Measurements from ENCODE around the gene LINGO1. TPM values are rescaled to one million over a fixed set of nuclear protein-coding genes. Genes with fewer than 3 reads are reported as not detected.

Gene LINGO1
- polyA plus RNA-seq, 1 of the 3 experiments (the other 2 are of a cell fraction), result 0.56 TPM

DNA sequence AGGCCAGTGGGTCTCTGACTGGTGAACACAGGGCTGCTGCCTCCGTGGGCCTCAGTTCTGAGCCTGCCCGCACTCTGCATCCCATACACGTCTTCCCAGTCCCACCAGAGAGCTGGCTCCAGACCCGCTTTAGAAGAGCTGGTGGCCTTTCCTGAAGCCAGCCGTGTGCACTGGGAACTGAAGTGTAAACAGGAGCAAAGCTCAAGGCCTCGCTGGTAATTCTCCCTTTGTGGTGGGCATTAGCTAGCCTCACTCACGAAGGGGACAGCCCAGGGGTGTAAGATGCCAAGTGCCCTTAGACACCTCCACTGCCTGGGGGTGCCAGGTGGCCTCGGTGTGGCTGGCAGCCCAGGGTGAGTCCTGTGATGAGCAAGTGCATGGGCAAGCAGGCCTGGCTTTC lies 12.9 kb upstream of the LINGO1 start:
- no peak overlapping the region for H3K27ac ChIP-seq (ENCODE audit: low read depth in 2 of 2, low read length in 1 of 2)
- WGBS (ENCODE audit: low lambda C conversion rate), result 54% methylated on average over 3 of the region's 8 CpGs
- H3K4me2 ChIP-seq, result no peak overlapping the region
- CTCF ChIA-PET, result interaction anchor here (1.0 to 9.7 kb wide), 5 partner anchors 10 to 229 kb away, joined by 3 to 117 read pairs (median 89); partner anchors contain the start of gene LINGO1
- H2AFZ ChIP-seq (ENCODE audit: low read depth), result no peak overlapping the region
- peaks cover 0 to 31% of the 10 kb centered on the region in 2 experiments; a peak in 1 of 4 replicates for H3K4me1 ChIP-seq (ENCODE audit: control insufficient read depth in 1 of 2, insufficient read depth in 2 of 2, low read depth in 1 of 2, low read length in 1 of 2)
- TF ChIP-seq GATA2 (CRISPR knock-in tag; IDR thresholded peaks at IDR 0.05) (no peak), ZBTB33 (IDR thresholded peaks at IDR 0.05; ENCODE audit: borderline replicate concordance, low read depth) (no peak), RFX5 (IDR thresholded peaks at IDR 0.05; ENCODE audit: low read length) (no peak), ELF1 (IDR thresholded peaks at IDR 0.05) (no peak), SIN3A (IDR thresholded peaks at IDR 0.05; ENCODE audit: borderline replicate concordance, low read depth, low read length) (no peak)
- TF ChIP-seq, protein P1, sequence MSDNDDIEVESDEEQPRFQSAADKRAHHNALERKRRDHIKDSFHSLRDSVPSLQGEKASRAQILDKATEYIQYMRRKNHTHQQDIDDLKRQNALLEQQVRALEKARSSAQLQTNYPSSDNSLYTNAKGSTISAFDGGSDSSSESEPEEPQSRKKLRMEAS (IDR thresholded peaks at IDR 0.05; ENCODE audit: low read depth), result no peak
- TF ChIP-seq, protein P2, sequence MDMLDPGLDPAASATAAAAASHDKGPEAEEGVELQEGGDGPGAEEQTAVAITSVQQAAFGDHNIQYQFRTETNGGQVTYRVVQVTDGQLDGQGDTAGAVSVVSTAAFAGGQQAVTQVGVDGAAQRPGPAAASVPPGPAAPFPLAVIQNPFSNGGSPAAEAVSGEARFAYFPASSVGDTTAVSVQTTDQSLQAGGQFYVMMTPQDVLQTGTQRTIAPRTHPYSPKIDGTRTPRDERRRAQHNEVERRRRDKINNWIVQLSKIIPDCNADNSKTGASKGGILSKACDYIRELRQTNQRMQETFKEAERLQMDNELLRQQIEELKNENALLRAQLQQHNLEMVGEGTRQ (IDR thresholded peaks at IDR 0.05; ENCODE audit: borderline replicate concordance, low read depth, low read length), result no peak
- no peak for DNase-seq
- H3K79me2 ChIP-seq (ENCODE audit: insufficient read depth), result no peaks in the 10 kb centered on the region
- no peaks in the 10 kb centered on the region for H3K36me3 ChIP-seq (replicated peaks in 1 of 2; ENCODE audit: control insufficient read depth in 1 of 2, insufficient read depth in 2 of 2, low read length in 1 of 2)
- H3F3A ChIP-seq (replicated peaks; ENCODE audit: insufficient read depth), result no peaks in the 10 kb centered on the region
- no peak overlapping the region for H3K4me3 ChIP-seq (ENCODE audit: low read depth in 2 of 2, low read length in 1 of 2)
- no peak overlapping the region for H3K9ac ChIP-seq
- no peaks in the 10 kb centered on the region for H4K20me1 ChIP-seq (ENCODE audit: insufficient read depth)
- H3K27me3 ChIP-seq (ENCODE audit: insufficient read depth), result 0 out of 2 replicates have a peak, but pooled peaks cover 3% of the 10 kb centered on the region
- no peaks in the 10 kb centered on the region for H3K9me2 ChIP-seq
- POLR2A ChIA-PET, result interaction anchor here (0.9 kb wide), 1 partner anchor 11 kb away, joined by 4 read pairs; no protein-coding TSS in a partner anchor
- no peaks in the 10 kb centered on the region for H3K9me3 ChIP-seq

DNA sequence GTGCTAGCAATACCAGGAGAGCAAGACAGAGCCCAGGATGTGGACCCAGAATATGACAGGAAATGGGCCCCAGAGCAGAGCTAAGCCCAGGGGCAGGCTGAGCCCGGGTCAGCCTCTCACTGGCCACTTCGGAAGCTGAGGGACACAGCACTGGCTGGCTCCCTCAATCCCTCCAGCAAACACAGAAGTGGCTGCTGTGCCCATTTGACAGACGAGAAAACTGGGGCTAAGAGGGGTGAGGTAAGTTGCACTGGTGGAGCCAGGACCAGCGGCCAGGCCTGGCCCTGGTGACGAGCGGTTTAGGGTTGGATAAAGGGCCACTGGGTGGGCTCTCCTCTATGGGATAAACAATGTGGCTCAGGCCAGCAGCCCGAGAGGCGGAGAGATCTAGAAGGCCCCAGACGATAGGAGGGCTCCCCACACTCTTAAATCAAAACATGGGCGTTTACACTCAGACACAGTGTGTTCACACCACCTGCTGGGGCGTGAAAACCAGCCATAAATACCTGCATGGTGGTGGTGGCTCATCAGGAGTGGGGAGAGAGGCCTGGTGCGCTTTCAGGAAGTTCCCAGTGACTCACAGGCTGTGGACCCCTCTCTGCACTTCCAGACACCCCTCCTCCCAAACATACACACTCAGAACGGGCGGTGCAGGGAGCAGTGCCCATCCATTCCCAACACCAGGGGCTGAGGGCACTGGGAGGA lies 12.0 kb upstream of the LINGO1 start:
- no peak for DNase-seq
- no peak overlapping the region for H2AFZ ChIP-seq (ENCODE audit: low read depth)
- ChIA-PET POLR2A (no interaction called here), CTCF (interaction anchor here (1.2 to 9.7 kb wide), 5 partner anchors 9 to 526 kb away, joined by 3 to 117 read pairs (median 89); partner anchors contain the start of gene LINGO1)
- TF ChIP-seq CTCF (IDR thresholded peaks at IDR 0.05) (no peak), PBX3 (IDR thresholded peaks at IDR 0.05) (no peak), EZH2phosphoT487 (IDR thresholded peaks at IDR 0.05; ENCODE audit: borderline replicate concordance, low read depth) (no peak), RXRA (IDR thresholded peaks at IDR 0.05; ENCODE audit: borderline replicate concordance, low read depth) (no peak), FOXM1 (IDR thresholded peaks at IDR 0.05; ENCODE audit: low read depth) (no peak), TAF1 (IDR thresholded peaks at IDR 0.05; ENCODE audit: borderline replicate concordance, low read depth, low read length) (no peak)
- TF ChIP-seq, protein P2 (IDR thresholded peaks at IDR 0.05; ENCODE audit: borderline replicate concordance, low read depth, low read length), result no peak
- H3K27me3 ChIP-seq (ENCODE audit: insufficient read depth), result no peaks in the 10 kb centered on the region
- peaks cover 0 to 31% of the 10 kb centered on the region in 2 experiments; a peak in 1 of 4 replicates for H3K4me1 ChIP-seq (ENCODE audit: control insufficient read depth in 1 of 2, insufficient read depth in 2 of 2, low read depth in 1 of 2, low read length in 1 of 2)
- H3K79me2 ChIP-seq (ENCODE audit: insufficient read depth), result no peaks in the 10 kb centered on the region
- no peak overlapping the region for H3K9ac ChIP-seq
- no peaks in the 10 kb centered on the region for H3K9me2 ChIP-seq
- no peaks in the 10 kb centered on the region for H3F3A ChIP-seq (replicated peaks; ENCODE audit: insufficient read depth)
- no peaks in the 10 kb centered on the region for H4K20me1 ChIP-seq (ENCODE audit: insufficient read depth)
- no peak overlapping the region for H3K27ac ChIP-seq (ENCODE audit: low read depth in 2 of 2, low read length in 1 of 2)
- H3K9me3 ChIP-seq, result no peaks in the 10 kb centered on the region
- H3K36me3 ChIP-seq (replicated peaks in 1 of 2; ENCODE audit: control insufficient read depth in 1 of 2, insufficient read depth in 2 of 2, low read length in 1 of 2), result no peaks in the 10 kb centered on the region
- 63% methylated on average over 12 of the region's 14 CpGs for WGBS (ENCODE audit: low lambda C conversion rate)
- H3K4me2 ChIP-seq, result no peak overlapping the region
- no peak overlapping the region for H3K4me3 ChIP-seq (ENCODE audit: low read depth in 2 of 2, low read length in 1 of 2)

All from SK-N-SH (cell line).